Cardiac muscle cell (in vitro differentiated cells and primary cell): ENCODE data around the gene NFRKB. TPM values are rescaled to one million over a fixed set of nuclear protein-coding genes. Genes with fewer than 3 reads are reported as not detected.

Experiments
- DNase-seq, 2 donors: peaks; one replicate each; pipeline versions ENCODE4 v3.0.0 to v3.0.0-alpha.2; 2010 to 2017; ENCODE audit warnings: low read depth in 1 of 2, low spot score in 1 of 2
- H3K27ac ChIP-seq: fragments of 200-600 bp; sonication (generic); 2 replicates; pipeline ENCODE4 v1.5.1; 2016
- H3K27me3 ChIP-seq: fragments of 200-600 bp; sonication (generic); 2 replicates; pipeline ENCODE4 v1.6.0; 2016; ENCODE audit warnings: control low read depth
- H3K36me3 ChIP-seq: fragments of 200-600 bp; sonication (generic); 2 replicates; pipeline ENCODE4 v1.5.1; 2016; ENCODE audit warnings: control low read depth
- H3K4me1 ChIP-seq: fragments of 200-600 bp; sonication (generic); 2 replicates; pipeline ENCODE4 v1.8.1; 2017; ENCODE audit warnings: low read depth, mild to moderate bottlenecking, mixed run types
- H3K4me3 ChIP-seq: fragments of 200-600 bp; sonication (generic); 2 replicates; pipeline ENCODE4 v1.5.1; 2016; ENCODE audit warnings: mild to moderate bottlenecking
- H3K9me3 ChIP-seq: fragments of 200-600 bp; sonication (generic); 2 replicates; pipeline ENCODE4 v1.5.1; 2017; ENCODE audit warnings: low read depth, mild to moderate bottlenecking, control low read depth
- polyA plus RNA-seq: library from polyadenylated mRNA; unstranded; fragments of >200 nt; fragmentation: Nextera tagmentation; extraction: Ambion mirVana; gene quantifications from 2 replicates; pipeline ENCODE4 v1.2.1, GENCODE V29; 2016
- total RNA-seq: library from RNA; depleted of rRNA; stranded (reverse); fragments of >200 nt; gene quantifications from 2 replicates; pipeline ENCODE4 v1.2.3, GENCODE V29; 2016
- TF ChIP-seq, protein P1 (sequence below): IDR thresholded peaks from 2 replicates; pipeline ENCODE4 v1.5.1; 2012; ENCODE audit warnings: low read depth, mild to moderate bottlenecking, low read length

NFRKB gene
- total and polyA plus RNA-seq, 2 experiments from 2014 or later: 43.7 to 44.2 TPM

DNA sequence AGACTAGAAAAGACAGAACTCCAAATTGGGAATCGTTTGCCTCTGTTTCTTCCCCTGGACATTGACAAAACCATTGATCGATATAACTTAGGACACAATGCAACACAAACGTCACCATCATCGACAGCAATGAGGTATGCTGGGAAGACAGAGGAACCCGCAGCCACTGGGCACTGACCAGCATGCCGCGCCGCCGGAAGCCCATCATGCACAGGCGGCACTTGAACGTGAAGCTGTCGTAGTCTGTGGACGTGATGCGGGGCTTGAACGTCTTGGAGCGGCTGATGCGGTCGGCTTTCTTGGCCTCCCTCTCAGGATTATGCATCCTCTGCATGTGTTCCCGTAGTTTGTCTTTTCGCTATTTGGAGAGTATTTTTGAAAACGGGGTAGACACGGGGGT, 23.0 kb upstream of the NFRKB start:
- Histone ChIP-seq H3K4me1 (no peaks in the 10 kb centered on the region), H3K4me3 (no peak overlapping the region), H3K9me3 (no peaks in the 10 kb centered on the region), H3K36me3 (peaks cover 14% of the 10 kb centered on the region), H3K27ac (no peak overlapping the region), H3K27me3 (no peaks in the 10 kb centered on the region)
- DNase-seq: no peak
- TF ChIP-seq, protein P1, sequence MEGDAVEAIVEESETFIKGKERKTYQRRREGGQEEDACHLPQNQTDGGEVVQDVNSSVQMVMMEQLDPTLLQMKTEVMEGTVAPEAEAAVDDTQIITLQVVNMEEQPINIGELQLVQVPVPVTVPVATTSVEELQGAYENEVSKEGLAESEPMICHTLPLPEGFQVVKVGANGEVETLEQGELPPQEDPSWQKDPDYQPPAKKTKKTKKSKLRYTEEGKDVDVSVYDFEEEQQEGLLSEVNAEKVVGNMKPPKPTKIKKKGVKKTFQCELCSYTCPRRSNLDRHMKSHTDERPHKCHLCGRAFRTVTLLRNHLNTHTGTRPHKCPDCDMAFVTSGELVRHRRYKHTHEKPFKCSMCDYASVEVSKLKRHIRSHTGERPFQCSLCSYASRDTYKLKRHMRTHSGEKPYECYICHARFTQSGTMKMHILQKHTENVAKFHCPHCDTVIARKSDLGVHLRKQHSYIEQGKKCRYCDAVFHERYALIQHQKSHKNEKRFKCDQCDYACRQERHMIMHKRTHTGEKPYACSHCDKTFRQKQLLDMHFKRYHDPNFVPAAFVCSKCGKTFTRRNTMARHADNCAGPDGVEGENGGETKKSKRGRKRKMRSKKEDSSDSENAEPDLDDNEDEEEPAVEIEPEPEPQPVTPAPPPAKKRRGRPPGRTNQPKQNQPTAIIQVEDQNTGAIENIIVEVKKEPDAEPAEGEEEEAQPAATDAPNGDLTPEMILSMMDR: no peak

DNA sequence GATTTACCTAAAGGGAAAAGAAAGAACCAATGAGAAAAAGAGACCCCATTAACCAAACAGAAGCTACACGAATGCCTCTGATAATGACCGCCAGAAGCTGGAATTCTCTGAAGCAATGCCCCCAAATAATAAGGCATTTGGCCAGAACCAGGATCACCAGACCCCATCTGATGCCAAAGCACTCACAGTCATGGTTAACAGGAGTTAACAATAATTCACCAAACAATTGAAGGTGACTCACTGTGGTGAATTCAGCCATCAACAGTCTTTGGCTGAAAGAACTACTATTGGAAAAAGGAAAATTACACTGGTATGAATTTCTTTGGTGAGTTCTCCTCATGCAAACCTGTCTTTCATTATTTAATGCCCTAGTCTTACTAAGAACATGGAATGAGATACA, 21.9 kb upstream of the NFRKB start:
- H3K4me3 ChIP-seq: no peak overlapping the region
- TF ChIP-seq, protein P1: no peak
- peaks cover 14% of the 10 kb centered on the region for H3K36me3 ChIP-seq
- no peaks in the 10 kb centered on the region for H3K27me3 ChIP-seq
- no peaks in the 10 kb centered on the region for H3K9me3 ChIP-seq
- H3K27ac ChIP-seq: no peak overlapping the region
- DNase-seq: no peak
- no peaks in the 10 kb centered on the region for H3K4me1 ChIP-seq

DNA sequence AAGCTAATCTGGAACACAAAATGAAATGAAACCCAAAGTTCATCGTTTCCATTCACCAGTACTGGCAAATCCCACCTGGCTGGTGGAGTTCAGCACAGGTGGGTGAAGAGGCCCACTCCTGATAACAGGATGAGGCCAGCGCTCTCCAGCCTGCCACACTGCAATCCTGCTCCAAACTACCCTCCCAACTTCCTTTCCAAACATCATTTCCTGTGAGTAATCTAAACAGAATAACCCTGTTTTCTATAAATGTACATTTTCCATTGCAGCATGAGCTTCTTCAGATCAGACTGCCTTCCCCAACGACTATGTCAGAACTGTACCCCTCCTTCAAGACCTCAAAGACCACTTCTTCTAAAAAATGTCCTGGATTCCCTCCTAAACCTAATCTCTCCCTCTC, 15.9 kb upstream of the NFRKB start:
- TF ChIP-seq, protein P1: no peak
- no peaks in the 10 kb centered on the region for H3K4me1 ChIP-seq
- H3K9me3 ChIP-seq: no peaks in the 10 kb centered on the region
- H3K36me3 ChIP-seq: peaks cover 11% of the 10 kb centered on the region
- H3K27ac ChIP-seq: no peak overlapping the region
- H3K27me3 ChIP-seq: no peaks in the 10 kb centered on the region
- H3K4me3 ChIP-seq: no peak overlapping the region
- peak in 1 of 2 donors; percentile 38 for DNase-seq

DNA sequence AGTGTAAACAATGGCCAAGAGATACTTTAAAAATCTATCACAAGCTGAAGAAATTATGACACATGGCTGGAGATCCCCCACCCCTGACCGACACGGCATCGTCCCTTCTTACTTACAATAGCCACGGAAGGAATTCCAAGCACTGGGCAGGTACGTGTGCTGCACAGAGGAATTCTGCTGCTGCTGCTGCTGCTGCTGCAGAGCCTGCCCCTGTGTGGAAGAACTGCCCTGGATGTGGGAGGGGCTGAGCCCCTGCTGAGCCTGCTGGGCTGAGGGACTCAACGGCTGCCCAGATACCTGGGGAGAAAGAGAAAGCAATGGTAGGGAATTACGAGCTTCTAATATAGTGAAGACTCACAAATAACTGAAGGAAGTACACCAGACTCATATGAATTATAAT, 15.0 kb upstream of the NFRKB start:
- DNase-seq: peak in 1 of 2 donors; percentile 11
- H3K4me1 ChIP-seq: no peaks in the 10 kb centered on the region

DNA sequence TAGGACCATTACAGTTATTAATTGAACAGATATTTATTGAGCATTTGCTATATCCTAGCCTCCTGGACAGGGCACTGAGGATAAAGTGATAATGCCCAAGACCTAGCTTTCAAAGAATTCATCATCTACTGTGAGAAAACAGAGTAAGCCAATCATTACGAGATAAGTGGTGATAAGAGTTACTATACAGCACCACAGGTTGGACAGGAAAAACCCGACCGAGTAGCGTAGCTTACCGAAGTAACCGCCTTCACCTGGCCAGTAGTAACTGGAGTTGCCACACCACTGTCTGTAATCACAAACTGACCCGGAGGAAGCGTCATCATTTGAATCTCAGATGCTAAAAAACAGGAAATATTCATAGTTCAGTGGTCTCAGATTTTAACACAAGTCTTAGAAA, 10.0 kb upstream of the NFRKB start:
- DNase-seq: no peak
- no peaks in the 10 kb centered on the region for H3K9me3 ChIP-seq
- H3K36me3 ChIP-seq: peaks cover 9% of the 10 kb centered on the region
- H3K4me1 ChIP-seq: no peaks in the 10 kb centered on the region
- H3K27me3 ChIP-seq: no peaks in the 10 kb centered on the region
- no peak overlapping the region for H3K4me3 ChIP-seq
- TF ChIP-seq, protein P1: no peak
- H3K27ac ChIP-seq: no peak overlapping the region

More for the DNA sequence above, 15.0 kb upstream of the NFRKB start:
- Histone ChIP-seq H3K36me3 (peaks cover 3% of the 10 kb centered on the region), H3K9me3 (no peaks in the 10 kb centered on the region), H3K27ac (no peak overlapping the region), H3K4me3 (no peak overlapping the region), H3K27me3 (no peaks in the 10 kb centered on the region)
- TF ChIP-seq, protein P1: no peak

DNA sequence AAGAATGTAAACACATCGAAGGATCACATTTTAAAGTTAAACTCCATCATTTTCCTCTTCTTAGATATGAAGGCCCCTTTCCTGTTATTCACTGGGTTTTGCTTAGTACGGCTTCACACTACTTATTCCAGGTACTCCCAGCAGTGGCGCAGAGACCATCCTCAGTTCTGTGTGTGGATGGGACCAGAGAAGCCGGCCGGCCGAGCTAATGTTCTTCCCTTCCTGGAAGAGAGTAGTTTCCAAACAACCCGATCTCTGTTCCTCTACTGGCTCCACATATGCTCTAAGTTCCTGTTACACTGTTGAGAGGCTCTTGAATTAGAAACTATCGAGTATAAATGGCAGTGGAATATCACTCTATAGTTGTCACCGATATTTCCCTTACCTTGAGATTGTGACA, 684 bp upstream of the NFRKB start:
- Histone ChIP-seq H3K9me3 (no peaks in the 10 kb centered on the region), H3K4me1 (peaks cover 13% of the 10 kb centered on the region), H3K36me3 (peaks cover 18% of the 10 kb centered on the region), H3K4me3 (peak overlapping the region; percentile 98), H3K27me3 (no peaks in the 10 kb centered on the region), H3K27ac (peak overlapping the region; percentile 69)
- TF ChIP-seq, protein P1: no peak
- no peak for DNase-seq
